GM23248 (cell line): Measurements from ENCODE around the gene ADAMTS15.

Experiments used
- EZH2 ChIP-seq: fragments of 200-600 bp; sonication (generic); IDR thresholded peaks from 2 replicates; pipeline ENCODE4 v1.6.1; 2018; ENCODE audit warnings: antibody characterized with exemption, mild to moderate bottlenecking; ENCODE audit not compliant: insufficient read depth, poor library complexity, severe bottlenecking
- EZH2phosphoT487 ChIP-seq: fragments of 200-600 bp; sonication (generic); IDR thresholded peaks from 2 replicates; pipeline ENCODE4 v1.6.1; 2018; ENCODE audit warnings: antibody characterized with exemption, moderate library complexity, mild to moderate bottlenecking, low read depth; ENCODE audit not compliant: insufficient read depth

DNA sequence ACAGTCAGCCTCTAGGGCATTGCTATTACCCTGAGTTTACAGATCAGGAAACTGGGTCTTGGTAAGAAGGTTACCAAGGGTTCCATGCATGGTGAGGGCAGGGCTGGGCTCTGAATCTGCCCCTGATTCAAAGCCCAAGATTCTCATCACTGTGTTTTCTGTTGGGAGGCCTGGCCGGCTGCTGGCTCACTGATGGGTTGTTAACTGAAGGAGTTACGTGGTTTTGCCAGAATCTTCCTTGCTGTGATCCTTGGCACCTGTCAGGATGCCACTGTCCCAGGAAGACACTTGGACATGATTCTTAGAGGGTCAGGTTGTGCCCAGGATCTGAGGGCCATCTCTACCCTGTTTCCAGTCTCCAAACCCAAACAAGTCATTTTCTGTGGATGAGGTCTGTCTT lies 61.5 kb downstream of the ADAMTS15 start:
- TF ChIP-seq EZH2 (no peak), EZH2phosphoT487 (no peak)
